SU-DHL-6 (cell line): ENCODE data around the gene MMGT1.

Experiments used
- H2AFZ ChIP-seq: fragments of 200-600 bp; sonication (generic); 2 replicates; pipeline ENCODE4 v1.6.1; 2014; ENCODE audit warnings: low read depth, mild to moderate bottlenecking, moderate library complexity, mixed read lengths, antibody characterized with exemption, low read length; ENCODE audit not compliant: severe bottlenecking
- H3F3A ChIP-seq: fragments of 200-600 bp; shearing (Covaris generic); 2 replicates; pipeline ENCODE4 v1.6.0; 2016; ENCODE audit warnings: antibody characterized with exemption, mild to moderate bottlenecking; ENCODE audit not compliant: insufficient read depth
- H3K27ac ChIP-seq: fragments of 200-600 bp; sonication (generic); 2 replicates; pipeline ENCODE4 v1.5.1; 2016; ENCODE audit warnings: low read depth, mild to moderate bottlenecking, low read length, moderate library complexity, mixed read lengths
- H3K27me3 ChIP-seq: fragments of 200-600 bp; sonication (generic), shearing (Covaris generic); 2 replicates; pipeline ENCODE4 v1.6.0; 2014; ENCODE audit warnings: mild to moderate bottlenecking, low read length
- H3K36me3 ChIP-seq: fragments of 200-600 bp; sonication (generic); 2 replicates; pipeline ENCODE4 v1.6.1; 2014; ENCODE audit warnings: mild to moderate bottlenecking, low read length, mixed read lengths
- H3K4me2 ChIP-seq: fragments of 300-600, 200-600 bp; shearing (Covaris generic), sonication (generic); 2 replicates; pipeline ENCODE4 v1.6.0; 2014; ENCODE audit warnings: low read length, low read depth, mild to moderate bottlenecking; ENCODE audit not compliant: poor library complexity, severe bottlenecking
- H3K4me3 ChIP-seq: fragments of 200-600 bp; sonication (generic); 2 replicates; pipeline ENCODE4 v1.5.1; 2014; ENCODE audit warnings: antibody characterized with exemption, low read length, mild to moderate bottlenecking, mixed read lengths; ENCODE audit not compliant: insufficient read depth, poor library complexity, severe bottlenecking
- H3K79me2 ChIP-seq: fragments of 200-600 bp; sonication (generic); 2 replicates; pipeline ENCODE4 v1.6.1; 2014; ENCODE audit warnings: mild to moderate bottlenecking, low read length, moderate library complexity; ENCODE audit not compliant: insufficient read depth
- H3K9ac ChIP-seq: fragments of 200-600 bp; sonication (generic); 2 replicates; pipeline ENCODE4 v1.7.0; 2014; ENCODE audit warnings: mild to moderate bottlenecking, low read length
- H3K9me2 ChIP-seq: fragments of 200-600 bp; sonication (generic); replicated peaks from 2 replicates; pipeline ENCODE4 v1.6.1; 2014; ENCODE audit warnings: low read length; ENCODE audit not compliant: insufficient read depth
- H3K9me3 ChIP-seq: fragments of 200-600 bp; sonication (generic); 2 replicates; pipeline ENCODE4 v1.6.1; 2014; ENCODE audit warnings: low read length, mixed read lengths; ENCODE audit not compliant: insufficient read depth
- H4K20me1 ChIP-seq: fragments of 200-600 bp; sonication (generic); 2 replicates; pipeline ENCODE4 v1.6.1; 2014; ENCODE audit warnings: low read depth, mild to moderate bottlenecking, antibody characterized with exemption, low read length, moderate library complexity, mixed read lengths
- CTCF ChIP-seq: fragments of 200-600 bp; sonication (generic); IDR thresholded peaks from one replicate; pipeline ENCODE4 v1.5.1; 2017; ENCODE audit warnings: antibody characterized with exemption, mild to moderate bottlenecking, low read length, moderate library complexity; ENCODE audit not compliant: insufficient read depth, poor library complexity, severe bottlenecking
- EZH2phosphoT487 ChIP-seq: fragments of 200-600 bp; sonication (generic), shearing (Covaris generic); conservative IDR thresholded peaks from 2 replicates; pipeline ENCODE4 v1.6.1; 2018; ENCODE audit warnings: mild to moderate bottlenecking, antibody characterized with exemption, low read length, moderate library complexity, mixed read lengths

Gene MMGT1

DNA sequence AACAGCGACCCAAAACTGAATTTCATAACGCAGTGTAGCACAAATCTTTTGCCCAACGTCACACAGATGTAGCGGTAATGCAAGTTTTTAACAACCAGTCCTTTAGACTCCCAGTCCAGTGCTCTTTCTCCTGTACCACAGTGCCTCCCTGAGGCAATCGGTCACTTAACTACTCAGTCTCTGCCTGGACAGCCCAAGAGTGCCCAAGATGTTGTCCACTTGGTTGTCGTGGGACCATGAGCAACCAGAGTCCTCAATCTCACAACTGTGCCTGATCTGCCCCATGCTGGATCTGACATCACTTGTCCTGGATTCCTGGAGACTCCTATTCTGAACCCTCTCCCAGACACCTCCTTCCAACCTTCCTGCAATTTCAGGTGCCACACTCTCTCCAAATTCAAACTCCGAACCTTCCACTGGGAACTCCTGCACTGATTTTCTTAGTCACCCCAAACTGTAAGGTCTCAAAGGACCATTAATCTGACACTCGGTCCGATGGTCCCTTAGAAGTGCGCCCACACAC lies 702 bp downstream of the MMGT1 start:
- peaks cover 23% of the 10 kb centered on the region for H3K79me2 ChIP-seq
- H3K9ac ChIP-seq: peak overlapping the region; percentile 90
- TF ChIP-seq EZH2phosphoT487 (no peak), CTCF (no peak)
- H3K9me3 ChIP-seq: no peaks in the 10 kb centered on the region
- 0 out of 2 replicates have a peak, but pooled peaks cover 4% of the 10 kb centered on the region for H3F3A ChIP-seq
- H3K27ac ChIP-seq: peak overlapping the region; percentile 78; the same call in 1 of the 2 replicates
- H3K27me3 ChIP-seq: no peaks in the 10 kb centered on the region
- H4K20me1 ChIP-seq: no peaks in the 10 kb centered on the region
- H3K9me2 ChIP-seq: no peaks in the 10 kb centered on the region
- H3K4me3 ChIP-seq: peak overlapping the region; percentile 85
- H2AFZ ChIP-seq: peak overlapping the region; percentile 49
- no peaks in the 10 kb centered on the region for H3K36me3 ChIP-seq
- H3K4me2 ChIP-seq: peak overlapping the region; percentile 71

GRCh38 chrX:135951291-135951690 lies 22.5 kb downstream of the MMGT1 start:
- no peaks in the 10 kb centered on the region for H3K79me2 ChIP-seq
- H3K9me2 ChIP-seq: no peaks in the 10 kb centered on the region
- no peaks in the 10 kb centered on the region for H3F3A ChIP-seq
- no peak overlapping the region for H3K27ac ChIP-seq
- no peaks in the 10 kb centered on the region for H3K27me3 ChIP-seq
- no peaks in the 10 kb centered on the region for H4K20me1 ChIP-seq
- H3K4me2 ChIP-seq: no peak overlapping the region
- H3K9me3 ChIP-seq: no peaks in the 10 kb centered on the region
- no peak overlapping the region for H3K9ac ChIP-seq
- H3K4me3 ChIP-seq: no peak overlapping the region
- no peak overlapping the region for H2AFZ ChIP-seq
- H3K36me3 ChIP-seq: no peaks in the 10 kb centered on the region
- TF ChIP-seq EZH2phosphoT487: no peak
- no peak for TF ChIP-seq CTCF

GRCh38 chrX:135944486-135944885 lies 29.3 kb downstream of the MMGT1 start:
- no peak overlapping the region for H3K27ac ChIP-seq
- H2AFZ ChIP-seq: no peak overlapping the region
- H4K20me1 ChIP-seq: no peaks in the 10 kb centered on the region
- no peak overlapping the region for H3K4me3 ChIP-seq
- no peaks in the 10 kb centered on the region for H3K79me2 ChIP-seq
- TF ChIP-seq EZH2phosphoT487: no peak
- TF ChIP-seq CTCF: no peak
- no peaks in the 10 kb centered on the region for H3F3A ChIP-seq
- no peaks in the 10 kb centered on the region for H3K9me2 ChIP-seq
- no peaks in the 10 kb centered on the region for H3K36me3 ChIP-seq
- no peaks in the 10 kb centered on the region for H3K9me3 ChIP-seq
- no peak overlapping the region for H3K9ac ChIP-seq
- no peak overlapping the region for H3K4me2 ChIP-seq
- no peaks in the 10 kb centered on the region for H3K27me3 ChIP-seq
